Measurements from ENCODE around the gene CLCNKB. TPM values are rescaled to one million over a fixed set of nuclear protein-coding genes. Genes with fewer than 3 reads are reported as not detected.

Gene CLCNKB
- total and polyA plus RNA-seq, 2 donors (not counting 3 experiments of a cell fraction or from before 2014, with no cell fraction given), result 0.18 TPM; not detected in 1

GRCh38 chr1:16068356-16069270 is 25.0 kb downstream of the CLCNKB start:
- Histone ChIP-seq H3K79me2 (ENCODE audit: control insufficient read depth, insufficient read depth, low read length) (no peaks in the 10 kb centered on the region), H3K4me1 (ENCODE audit: control insufficient read depth, extremely low read depth, insufficient read depth, low read length) (peaks cover 3% of the 10 kb centered on the region), H3K27me3 (ENCODE audit: control insufficient read depth in 2 of 2, insufficient read depth in 2 of 2, low read length in 2 of 2) (peaks cover 0 to 7% of the 10 kb centered on the region in 2 experiments), H4K20me1 (replicated peaks; ENCODE audit: control insufficient read depth, extremely low read depth, insufficient read depth, low read length) (no peaks in the 10 kb centered on the region), H3K4me2 (ENCODE audit: insufficient read depth, low read length) (no peak overlapping the region), H3K4me3 (replicated peaks in 1 of 3; ENCODE audit: insufficient read depth in 1 of 3, low read depth in 1 of 3, low read length in 3 of 3) (no peak overlapping the region), H3K9me1 (replicated peaks; ENCODE audit: control insufficient read depth, extremely low read depth, insufficient read depth, low read length) (no peaks in the 10 kb centered on the region), H3K36me3 (ENCODE audit: control insufficient read depth in 2 of 2, extremely low read depth in 1 of 2, insufficient read depth in 2 of 2, low read length in 2 of 2) (no peaks in the 10 kb centered on the region), H2AFZ (ENCODE audit: low read depth, low read length) (no peak overlapping the region), H3K9me3 (replicated peaks; ENCODE audit: control insufficient read depth, insufficient read depth, low read length) (no peaks in the 10 kb centered on the region), H3K9ac (replicated peaks; ENCODE audit: extremely low read depth, insufficient read depth, low read length) (no peak overlapping the region), H3K27ac (ENCODE audit: insufficient read depth, low read depth, low read length) (no peak overlapping the region)
- DNase-seq (ENCODE audit: low read depth, low spot score) (no peak), FAIRE-seq (no peak)
- dilution Hi-C loops (cut with MboI; ENCODE audit: extremely low pct_ligation_motif_present, low sequenced_read_pairs) (no loop called here), intact Hi-C loops (cut with micrococcal nuclease) (no loop called here)
- TF ChIP-seq GATA2 (IDR thresholded peaks at IDR 0.05; ENCODE audit: insufficient read depth, insufficient read length, low read depth, low read length) (no peak), MAX (IDR thresholded peaks at IDR 0.05; ENCODE audit: insufficient read depth, insufficient read length) (no peak)
- POLR2A ChIA-PET, result interaction anchor here (1.2 kb wide), 1 partner anchor 114 kb away, joined by 6 read pairs; no protein-coding TSS in a partner anchor
- BruUV-seq (replicated peaks), result no TSS peak
- CTCF ChIA-PET, result interaction anchor here (0.6 to 2.6 kb wide), 6 partner anchors 10 to 294 kb away, joined by 3 to 11 read pairs (median 3); no protein-coding TSS in a partner anchor

GRCh38 chr1:16070640-16071355 is 27.2 kb downstream of the CLCNKB start:
- H3K27ac ChIP-seq (ENCODE audit: insufficient read depth, low read depth, low read length), result no peak overlapping the region
- BruUV-seq (replicated peaks), result no TSS peak
- peaks cover 0 to 3% of the 10 kb centered on the region in 2 experiments for H3K27me3 ChIP-seq (ENCODE audit: control insufficient read depth in 2 of 2, insufficient read depth in 2 of 2, low read length in 2 of 2)
- no peaks in the 10 kb centered on the region for H3K79me2 ChIP-seq (ENCODE audit: control insufficient read depth, insufficient read depth, low read length)
- H3K9ac ChIP-seq (replicated peaks; ENCODE audit: extremely low read depth, insufficient read depth, low read length), result no peak overlapping the region
- DNase-seq (ENCODE audit: low read depth, low spot score), result no peak
- CTCF ChIA-PET, result interaction anchor here (0.5 to 2.6 kb wide), 6 partner anchors 8 to 291 kb away, joined by 3 to 10 read pairs (median 4); no protein-coding TSS in a partner anchor
- H3K4me2 ChIP-seq (ENCODE audit: insufficient read depth, low read length), result no peak overlapping the region
- no peaks in the 10 kb centered on the region for H3K36me3 ChIP-seq (ENCODE audit: control insufficient read depth in 2 of 2, extremely low read depth in 1 of 2, insufficient read depth in 2 of 2, low read length in 2 of 2)
- H2AFZ ChIP-seq (ENCODE audit: low read depth, low read length), result no peak overlapping the region
- H4K20me1 ChIP-seq (replicated peaks; ENCODE audit: control insufficient read depth, extremely low read depth, insufficient read depth, low read length), result no peaks in the 10 kb centered on the region
- intact Hi-C loops (cut with micrococcal nuclease) (no loop called here), dilution Hi-C loops (cut with MboI; ENCODE audit: extremely low pct_ligation_motif_present, low sequenced_read_pairs) (no loop called here)
- no peaks in the 10 kb centered on the region for H3K9me1 ChIP-seq (replicated peaks; ENCODE audit: control insufficient read depth, extremely low read depth, insufficient read depth, low read length)
- no peak for FAIRE-seq
- H3K9me3 ChIP-seq (replicated peaks; ENCODE audit: control insufficient read depth, insufficient read depth, low read length), result no peaks in the 10 kb centered on the region
- TF ChIP-seq EZH2 (IDR thresholded peaks at IDR 0.05; ENCODE audit: borderline replicate concordance, low read depth, low read length, severe bottlenecking) (no peak), JUN (IDR thresholded peaks at IDR 0.05; ENCODE audit: borderline replicate concordance, insufficient read depth, insufficient read length, low read depth) (no peak), GATA2 (IDR thresholded peaks at IDR 0.05; ENCODE audit: insufficient read depth, insufficient read length, low read depth, low read length) (no peak)
- no peak overlapping the region for H3K4me3 ChIP-seq (replicated peaks in 1 of 3; ENCODE audit: insufficient read depth in 1 of 3, low read depth in 1 of 3, low read length in 3 of 3)
- H3K4me1 ChIP-seq (ENCODE audit: control insufficient read depth, extremely low read depth, insufficient read depth, low read length), result peaks cover 8% of the 10 kb centered on the region
- POLR2A ChIA-PET, result no interaction called here
